GM19372 (cell line): ENCODE data around the gene PCSK6.
"Not testable (repeated sequence)": the region's sequence is repeated elsewhere in the genome, so short reads cannot be mapped to it uniquely, and the experiment has no call there.

Experiments used
- ATAC-seq: cut with Tn5 transposase; IDR thresholded peaks from one replicate; pipeline ENCODE4 v1.9.1; 2021; ENCODE audit warnings: mild to moderate bottlenecking, low read depth, moderate library complexity; ENCODE audit not compliant: unreplicated experiment

Gene PCSK6

DNA sequence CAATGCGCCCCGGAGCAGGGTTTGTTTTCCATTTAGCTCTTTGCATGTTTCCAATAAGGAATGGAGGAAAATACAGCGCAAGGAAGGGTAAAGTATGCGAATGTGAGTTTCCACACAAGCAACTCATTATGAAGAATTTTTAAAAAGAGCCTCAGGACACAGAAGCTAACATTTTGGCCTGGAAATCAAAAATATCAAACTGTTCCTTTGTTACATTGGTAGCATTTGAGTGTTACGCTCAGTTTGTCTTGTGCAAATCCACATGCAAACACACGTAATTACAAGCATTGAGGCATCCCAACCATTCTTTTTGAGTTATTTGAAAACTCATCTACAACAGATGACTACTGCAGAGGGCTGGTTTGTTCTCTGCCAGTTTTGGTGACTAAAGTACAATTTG lies 101.5 kb downstream of the PCSK6 start:
- no peak for ATAC-seq

DNA sequence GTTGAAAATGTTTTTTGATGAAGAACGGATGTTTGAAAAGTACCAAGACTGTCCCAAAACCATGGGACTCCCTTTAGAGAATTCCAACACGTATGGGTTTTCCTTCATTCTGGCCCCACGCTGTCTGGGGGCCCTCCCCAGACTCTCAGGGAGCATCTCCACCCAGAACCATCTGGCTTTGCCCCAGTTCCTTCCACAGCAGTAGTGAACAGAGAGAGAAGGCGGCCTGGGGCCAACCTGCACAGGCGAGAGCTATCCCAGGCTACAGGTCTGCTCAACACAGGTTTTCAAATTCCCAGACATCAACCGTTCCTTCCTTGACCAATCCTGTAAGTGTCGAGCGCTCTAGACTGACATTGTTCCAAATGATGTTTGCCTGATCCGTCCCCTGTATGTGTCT lies 101.9 kb downstream of the PCSK6 start:
- no peak for ATAC-seq

DNA sequence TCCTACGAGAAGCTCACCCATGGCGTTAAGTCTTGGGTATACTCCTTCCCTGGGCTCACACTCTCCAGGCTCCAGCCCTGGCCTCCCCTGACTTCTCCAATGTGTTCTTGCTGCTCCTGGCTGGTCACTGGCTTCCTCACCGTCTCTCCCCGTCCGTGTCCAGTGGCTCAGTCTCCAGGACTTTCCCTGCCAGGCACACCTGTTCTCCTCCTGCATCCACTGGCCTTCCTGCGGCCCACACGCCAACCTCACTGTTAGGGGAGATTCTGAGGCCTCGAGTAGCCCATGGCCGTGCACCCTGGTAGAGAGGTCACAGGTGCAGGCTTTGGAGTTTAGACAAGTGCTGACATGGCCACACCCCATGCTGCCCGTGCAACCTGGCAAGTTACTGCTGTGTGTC lies 102.5 kb downstream of the PCSK6 start:
- no peak for ATAC-seq

GRCh38 chr15:101386006-101386405 lies 103.5 kb downstream of the PCSK6 start:
- ATAC-seq = no peak

GRCh38 chr15:101384276-101384675 lies 105.2 kb downstream of the PCSK6 start:
- no peak for ATAC-seq

DNA sequence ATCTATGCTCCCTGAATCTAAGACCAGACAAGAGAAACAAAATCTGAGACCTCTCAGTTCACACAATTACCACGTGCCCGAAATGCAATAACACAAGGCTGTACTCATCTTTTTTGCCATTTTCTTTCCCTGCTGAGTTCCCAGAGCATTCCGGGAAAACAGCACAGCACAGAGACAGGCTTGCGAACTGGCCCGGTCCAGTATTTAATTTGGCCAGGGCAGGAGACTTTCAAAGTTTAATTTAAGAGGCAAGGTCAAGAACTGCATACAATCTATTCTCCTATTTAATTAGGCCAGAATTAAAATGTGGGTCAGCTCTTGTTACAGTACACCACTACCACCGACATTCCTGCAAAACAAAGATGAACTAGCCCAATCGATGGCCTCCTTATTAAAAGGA lies 107.0 kb downstream of the PCSK6 start:
- no peak for ATAC-seq

- no peak for ATAC-seq
Observed at GRCh38 chr15:101381671-101382212, 107.8 kb downstream of the PCSK6 start.

DNA sequence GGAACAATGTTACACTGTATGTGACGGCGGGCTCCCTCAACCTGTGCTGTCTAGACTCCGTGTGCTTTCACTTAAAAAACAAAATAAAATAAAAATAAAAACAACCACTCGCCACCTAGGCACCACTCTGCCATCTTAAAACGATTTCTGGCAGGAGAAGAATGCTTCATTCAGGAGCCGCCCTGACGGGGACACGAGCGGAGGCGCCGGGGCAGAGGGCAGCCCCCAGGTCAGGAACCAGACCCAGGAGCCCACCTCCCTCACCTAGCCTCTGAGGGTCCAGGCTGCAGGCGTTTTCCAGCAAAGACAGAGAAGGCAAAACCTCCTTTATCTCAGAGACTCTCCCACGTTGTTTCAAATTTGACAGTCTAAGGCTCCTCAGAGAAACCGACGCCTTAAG lies 109.4 kb downstream of the PCSK6 start:
- no peak for ATAC-seq

DNA sequence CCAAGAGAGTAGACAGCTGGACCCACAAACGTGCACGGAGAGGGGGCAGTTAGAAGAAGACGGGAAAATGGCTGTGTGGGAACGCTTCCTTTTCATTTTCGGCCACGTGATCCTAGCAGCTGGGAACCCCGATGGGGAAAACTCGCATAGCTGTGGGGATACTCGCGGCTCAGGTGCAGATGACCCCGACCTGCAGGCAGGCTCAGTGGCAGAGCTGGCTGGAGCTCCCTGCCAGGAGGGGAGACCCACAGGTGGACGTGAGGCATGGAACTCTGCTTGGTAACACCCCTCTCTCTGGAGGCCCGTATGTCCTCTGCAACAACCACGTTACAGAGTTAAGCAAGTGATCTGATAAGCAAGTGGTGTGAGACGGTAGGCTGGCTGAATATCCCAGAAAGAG lies 109.9 kb downstream of the PCSK6 start:
- no peak for ATAC-seq

GRCh38 chr15:101378879-101379278 lies 110.6 kb downstream of the PCSK6 start:
- ATAC-seq = no peak

DNA sequence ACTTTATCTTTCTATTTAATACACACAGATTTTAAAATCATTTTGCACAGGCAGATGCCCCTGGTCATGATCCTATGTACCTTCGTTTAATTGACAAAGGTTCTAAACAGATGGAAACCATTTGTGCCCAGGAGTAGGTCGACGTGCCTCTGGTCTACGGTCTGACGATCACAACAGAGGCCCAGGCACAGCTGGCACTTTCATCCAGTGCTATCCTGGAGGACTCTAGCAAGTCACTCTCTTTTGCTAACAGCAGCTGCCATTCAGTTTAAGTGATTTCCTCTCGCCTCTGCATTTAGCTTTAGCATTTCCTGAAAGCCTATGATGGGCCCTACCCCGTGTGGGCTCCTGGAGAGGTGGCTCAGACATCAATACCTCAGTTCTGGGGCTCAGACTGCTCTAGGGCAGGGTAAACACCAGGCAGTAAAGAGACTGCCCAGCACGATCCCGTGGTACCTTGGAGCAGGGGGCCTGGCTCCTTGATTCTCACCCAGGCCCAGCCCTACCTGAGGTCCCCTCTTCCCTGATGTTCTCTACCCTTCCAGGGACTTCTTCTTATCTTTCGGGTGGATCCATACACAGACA lies 111.2 kb downstream of the PCSK6 start:
- no peak for ATAC-seq

- ATAC-seq = no peak
Observed at GRCh38 chr15:101376615-101377395, 112.7 kb downstream of the PCSK6 start.

DNA sequence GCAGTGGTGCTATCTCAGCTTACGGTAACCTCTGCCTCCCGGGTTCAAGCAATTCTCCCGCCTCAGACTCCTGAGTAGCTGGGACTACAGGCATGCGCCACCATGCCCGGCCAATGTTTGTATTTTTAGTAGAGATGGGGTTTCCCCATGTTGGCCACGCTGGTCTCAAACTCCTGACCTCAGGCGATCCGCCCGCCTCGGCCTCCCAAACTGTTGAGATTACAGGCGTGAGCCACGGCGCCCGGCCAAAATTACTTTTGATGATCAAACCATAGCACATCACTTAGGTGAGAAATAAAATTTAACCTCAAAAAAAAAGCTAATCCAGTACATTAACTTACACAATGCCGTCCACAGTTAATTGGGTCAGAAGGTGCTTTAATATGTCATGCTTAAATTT lies 114.5 kb downstream of the PCSK6 start:
- not testable (repeated sequence) for ATAC-seq

GRCh38 chr15:101374326-101374725 lies 115.2 kb downstream of the PCSK6 start:
- no peak for ATAC-seq

DNA sequence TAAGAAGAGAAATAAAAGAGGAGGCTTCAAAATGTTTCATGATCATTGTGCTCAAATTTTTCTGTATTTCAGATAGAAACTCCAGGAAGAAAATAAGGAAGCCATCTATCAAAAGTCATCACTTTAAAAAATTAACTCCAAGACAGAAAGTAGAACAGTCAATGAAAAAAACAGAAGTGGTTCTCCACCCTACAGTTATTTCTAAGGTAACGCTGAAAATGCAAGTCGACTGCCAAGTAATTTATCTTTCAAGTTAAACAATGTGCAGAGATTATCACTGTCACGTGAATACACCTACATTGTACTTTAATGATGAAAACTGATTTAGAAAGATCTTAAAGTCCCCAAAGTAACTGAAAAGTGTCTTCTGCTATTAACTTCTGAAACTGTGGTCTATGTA lies 115.9 kb downstream of the PCSK6 start:
- no peak for ATAC-seq

DNA sequence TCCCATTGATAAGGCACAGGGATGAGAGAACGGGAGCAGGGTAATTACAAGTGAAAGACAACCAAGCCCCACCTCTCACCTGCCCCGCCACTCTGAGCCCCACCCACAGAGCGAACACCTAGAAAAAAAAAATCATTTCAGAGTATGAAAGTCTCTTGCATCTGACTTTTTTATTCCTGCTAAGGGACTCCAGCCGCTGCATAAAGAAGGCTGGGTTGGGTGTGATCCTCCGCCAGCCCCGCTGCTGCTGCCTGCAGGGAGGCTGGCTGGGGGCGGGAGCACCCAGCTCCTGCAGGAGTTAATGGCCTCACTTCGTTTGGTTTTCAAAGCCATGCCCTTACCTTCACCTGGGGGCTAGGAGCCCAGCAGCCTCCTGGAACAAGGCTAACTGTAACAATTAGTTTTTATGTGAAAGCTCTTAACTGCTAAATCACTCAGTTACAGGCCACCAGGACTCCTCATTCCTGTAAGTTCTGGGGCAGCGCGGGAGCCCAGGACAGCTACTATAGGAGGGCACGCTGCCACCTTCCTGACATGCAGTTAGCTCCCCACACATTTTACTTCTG lies 116.5 kb downstream of the PCSK6 start:
- no peak for ATAC-seq

- no peak for ATAC-seq
Observed at GRCh38 chr15:101372149-101372577, 117.3 kb downstream of the PCSK6 start.

- no peak for ATAC-seq
Observed at GRCh38 chr15:101371519-101371918, 118.0 kb downstream of the PCSK6 start.

DNA sequence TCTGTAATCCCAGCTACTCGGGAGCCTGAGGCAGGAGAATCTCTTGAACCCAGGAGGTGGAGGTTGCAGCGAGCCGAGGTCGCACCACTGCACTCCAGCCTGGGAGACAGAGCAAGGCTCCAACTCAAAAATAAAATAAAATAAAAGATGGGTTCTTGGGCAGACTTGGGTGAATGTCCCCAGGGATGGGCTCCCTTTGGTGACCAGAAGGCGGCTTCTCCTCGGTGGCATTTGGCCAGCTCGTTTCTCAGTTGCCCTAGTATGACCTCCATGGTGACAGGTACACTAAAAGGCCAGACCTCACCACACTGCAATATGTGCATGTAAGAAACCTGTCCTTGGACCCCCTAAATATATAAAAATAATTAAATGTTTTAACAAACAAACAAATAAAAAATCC lies 118.4 kb downstream of the PCSK6 start:
- no peak for ATAC-seq

DNA sequence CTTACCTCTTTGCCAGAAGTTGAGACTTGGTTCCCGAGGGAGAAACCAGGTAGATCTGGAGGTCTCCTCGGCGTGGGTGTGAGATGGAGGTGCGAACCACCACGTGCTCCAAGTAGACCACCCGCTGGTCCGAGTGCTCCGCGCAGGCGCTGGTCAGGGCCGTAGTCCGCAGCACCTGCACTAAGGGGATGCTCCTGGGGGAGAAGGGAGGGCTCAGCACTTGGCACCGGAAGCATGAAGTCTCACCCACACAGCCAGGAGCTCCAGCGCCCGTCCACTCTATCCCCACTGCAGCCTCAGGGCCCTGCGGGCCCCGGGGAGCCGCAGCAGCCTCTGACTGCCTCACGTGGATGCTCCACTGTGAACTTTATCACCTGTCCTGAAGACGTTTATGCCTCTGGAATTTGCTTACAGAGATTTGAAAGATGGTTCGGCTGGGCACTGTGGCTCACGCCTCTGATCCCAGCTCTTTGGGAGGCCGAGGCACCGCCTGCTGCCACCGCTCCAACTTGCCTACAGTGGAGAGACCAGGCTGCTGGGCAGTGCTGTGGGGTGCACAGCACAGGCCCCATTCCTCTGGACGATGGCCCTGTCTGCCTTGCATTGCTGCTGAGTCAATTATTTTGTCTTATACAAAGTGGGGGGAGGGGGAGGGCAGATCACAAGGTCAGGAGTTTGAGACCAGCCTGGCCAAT lies 119.0 kb downstream of the PCSK6 start:
- ATAC-seq = no peak

DNA sequence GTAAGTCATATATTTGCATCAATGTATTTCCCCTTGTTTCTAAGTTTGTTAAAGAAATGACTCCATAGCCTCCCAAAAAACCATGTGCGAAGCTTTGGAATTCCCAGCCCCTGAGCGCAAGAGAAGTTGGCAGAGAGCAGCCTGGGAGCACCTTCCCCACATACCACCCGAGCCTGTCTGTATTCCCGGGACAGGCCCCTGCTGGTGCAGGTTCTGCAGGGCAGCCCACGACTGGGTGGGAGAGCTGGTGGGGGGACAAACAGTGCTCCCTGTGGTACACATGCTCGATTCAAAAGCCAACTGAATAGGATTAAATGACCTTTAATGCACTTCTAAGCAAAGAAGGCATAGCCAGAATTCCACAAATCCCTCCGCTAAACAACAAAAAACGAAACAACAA lies 119.8 kb downstream of the PCSK6 start:
- ATAC-seq = no peak
